Measurements from ENCODE around the gene FMNL2.

DNA sequence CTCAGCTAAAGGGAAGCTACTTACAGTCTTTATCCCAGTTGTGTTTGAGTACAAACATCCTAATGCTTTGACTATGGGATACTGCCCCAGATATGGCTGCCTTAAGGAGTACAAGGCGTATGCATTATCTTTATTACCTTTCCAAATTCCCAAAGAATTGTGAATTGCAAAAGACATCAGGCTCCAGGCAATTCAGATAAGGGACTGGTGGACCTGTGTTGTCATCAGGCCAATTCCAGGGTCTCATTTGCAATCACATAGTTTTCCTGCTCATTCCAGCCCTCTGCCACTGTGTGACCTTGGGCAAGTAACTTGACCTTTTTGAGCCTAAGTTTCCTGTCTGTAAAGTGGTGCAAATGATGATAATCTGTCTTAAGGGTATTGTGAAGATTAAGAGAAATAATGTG is 137.5 kb downstream of the FMNL2 start:
- TF ChIP-seq, protein P1, sequence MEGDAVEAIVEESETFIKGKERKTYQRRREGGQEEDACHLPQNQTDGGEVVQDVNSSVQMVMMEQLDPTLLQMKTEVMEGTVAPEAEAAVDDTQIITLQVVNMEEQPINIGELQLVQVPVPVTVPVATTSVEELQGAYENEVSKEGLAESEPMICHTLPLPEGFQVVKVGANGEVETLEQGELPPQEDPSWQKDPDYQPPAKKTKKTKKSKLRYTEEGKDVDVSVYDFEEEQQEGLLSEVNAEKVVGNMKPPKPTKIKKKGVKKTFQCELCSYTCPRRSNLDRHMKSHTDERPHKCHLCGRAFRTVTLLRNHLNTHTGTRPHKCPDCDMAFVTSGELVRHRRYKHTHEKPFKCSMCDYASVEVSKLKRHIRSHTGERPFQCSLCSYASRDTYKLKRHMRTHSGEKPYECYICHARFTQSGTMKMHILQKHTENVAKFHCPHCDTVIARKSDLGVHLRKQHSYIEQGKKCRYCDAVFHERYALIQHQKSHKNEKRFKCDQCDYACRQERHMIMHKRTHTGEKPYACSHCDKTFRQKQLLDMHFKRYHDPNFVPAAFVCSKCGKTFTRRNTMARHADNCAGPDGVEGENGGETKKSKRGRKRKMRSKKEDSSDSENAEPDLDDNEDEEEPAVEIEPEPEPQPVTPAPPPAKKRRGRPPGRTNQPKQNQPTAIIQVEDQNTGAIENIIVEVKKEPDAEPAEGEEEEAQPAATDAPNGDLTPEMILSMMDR (IDR thresholded peaks at IDR 0.05) = no peak
- no peak for TF ChIP-seq ZFX (IDR thresholded peaks at IDR 0.05; ENCODE audit: borderline replicate concordance)
